GM21367 (cell line): ENCODE data around the gene ARL15.
"Not testable (repeated sequence)": the region's sequence is repeated elsewhere in the genome, so short reads cannot be mapped to it uniquely, and the experiment has no call there.

ENCODE experiments used
- ATAC-seq: cut with Tn5 transposase; IDR thresholded peaks from one replicate; pipeline ENCODE4 v1.9.1; 2021; ENCODE audit not compliant: unreplicated experiment

The ARL15 gene

DNA sequence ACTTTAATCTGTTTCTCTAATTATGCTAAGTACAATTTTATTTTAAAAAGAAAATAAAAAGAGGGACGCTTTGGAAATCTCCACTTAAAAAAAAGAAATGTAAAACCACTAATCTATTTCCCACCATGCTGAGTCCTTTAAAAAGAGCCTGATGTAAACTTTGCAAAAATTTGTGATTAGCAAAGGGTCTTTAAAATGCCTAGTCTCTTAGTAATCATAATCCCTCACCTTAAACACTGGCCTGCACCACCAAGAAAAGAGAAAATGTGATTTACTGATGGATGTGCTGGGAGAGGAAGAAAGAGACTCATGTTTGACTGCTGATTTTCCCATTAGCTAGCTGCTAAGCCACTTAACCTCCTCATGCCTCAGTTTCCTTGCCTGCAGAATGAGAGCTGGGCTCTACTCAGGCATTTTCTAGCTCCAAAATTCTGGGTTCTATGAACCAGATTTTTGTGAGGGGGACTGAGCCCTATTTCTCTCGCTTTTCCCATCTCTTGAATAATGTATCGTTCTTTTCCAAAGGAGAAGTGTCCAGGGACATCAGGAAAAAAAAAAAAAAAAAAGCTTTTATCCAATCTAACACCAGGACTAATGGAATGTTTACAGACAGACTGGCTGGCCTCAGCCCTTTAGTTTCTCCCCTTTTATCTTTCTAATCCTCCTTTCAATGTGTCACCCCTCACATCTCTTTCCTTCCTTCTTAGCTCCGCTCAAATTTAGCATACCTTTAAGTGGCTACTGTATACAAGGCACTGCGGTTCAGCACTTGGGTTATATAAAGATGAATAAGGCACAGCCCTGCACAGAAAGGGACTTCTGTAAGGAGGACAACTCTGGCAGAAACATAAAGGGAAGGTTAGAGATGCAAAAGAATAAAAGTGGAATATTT, 312.4 kb downstream of the ARL15 start:
- no peak for ATAC-seq

DNA sequence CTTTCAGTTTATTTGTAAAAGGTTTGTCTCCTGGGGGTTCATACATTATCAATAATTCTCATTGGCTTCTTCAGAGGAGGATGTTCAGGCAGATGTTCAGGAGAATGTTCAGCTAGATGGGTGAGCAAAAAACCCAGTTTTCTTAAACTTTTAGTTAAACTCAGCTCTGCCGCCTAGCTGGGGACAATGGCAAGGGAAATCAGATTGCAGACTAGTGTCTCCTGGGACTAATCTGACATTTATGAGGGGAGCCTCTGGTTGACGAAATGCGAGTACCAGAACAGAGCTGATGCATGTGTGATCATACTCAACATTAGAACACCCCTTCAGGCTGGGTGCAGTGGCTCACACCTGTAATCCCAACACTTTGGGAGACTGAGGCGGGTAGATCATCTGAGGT, 314.4 kb downstream of the ARL15 start:
- no peak for ATAC-seq

DNA sequence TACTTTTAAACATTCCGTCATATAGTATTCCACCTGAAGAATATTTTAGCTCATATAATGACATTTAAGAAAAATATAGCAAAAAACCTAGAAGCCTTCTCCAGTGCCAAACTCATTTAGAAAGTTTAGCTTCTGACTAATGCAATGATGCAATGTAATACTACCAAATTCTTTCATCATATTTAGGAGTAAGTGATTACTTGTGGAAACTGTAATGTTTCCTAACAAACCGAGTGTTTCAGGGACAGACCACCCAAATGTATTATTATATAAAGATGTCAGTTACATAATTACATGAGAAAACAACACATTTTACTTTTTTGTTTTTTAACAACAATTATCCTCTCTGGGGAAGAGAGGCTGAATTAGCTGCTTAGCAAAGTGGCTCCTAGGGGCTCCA, 316.2 kb downstream of the ARL15 start:
- no peak for ATAC-seq

DNA sequence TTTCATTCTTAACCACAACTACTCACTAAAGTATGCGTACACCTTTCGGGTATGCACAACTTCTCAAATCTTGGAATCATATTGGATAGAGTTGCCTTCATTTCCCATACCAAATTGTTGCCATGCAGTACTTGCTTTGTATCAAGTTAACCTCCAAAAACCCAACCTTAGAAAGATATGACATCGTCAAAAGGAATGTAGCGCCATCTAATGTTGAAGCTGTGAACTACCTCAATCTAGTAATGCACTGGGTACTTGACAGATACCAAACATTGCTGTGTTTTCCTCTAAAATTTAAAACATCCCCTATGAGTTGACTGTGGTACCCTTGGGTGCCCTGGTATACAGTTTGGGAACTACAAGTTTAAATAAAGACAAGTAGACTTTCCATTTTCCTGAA, 318.4 kb downstream of the ARL15 start:
- ATAC-seq = no peak

DNA sequence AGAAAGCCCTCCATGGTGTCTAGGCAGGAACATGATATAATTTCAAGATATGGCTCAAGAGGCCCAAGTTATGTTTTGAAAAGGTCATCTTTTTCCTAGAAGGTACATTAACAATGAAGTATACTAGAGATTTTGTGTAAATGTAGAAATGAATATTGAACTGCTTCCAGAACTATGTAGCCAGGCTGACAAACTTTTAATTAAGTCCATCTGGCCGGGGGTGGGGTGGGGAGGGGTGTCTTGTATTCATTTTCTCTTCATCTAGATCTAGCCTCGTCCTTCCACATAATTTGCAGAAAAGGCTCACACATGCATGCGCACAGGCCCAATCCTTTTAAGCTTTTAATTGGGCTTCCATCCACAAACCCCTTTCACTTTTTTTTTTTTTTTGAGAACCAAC, 323.3 kb downstream of the ARL15 start:
- ATAC-seq = no peak

DNA sequence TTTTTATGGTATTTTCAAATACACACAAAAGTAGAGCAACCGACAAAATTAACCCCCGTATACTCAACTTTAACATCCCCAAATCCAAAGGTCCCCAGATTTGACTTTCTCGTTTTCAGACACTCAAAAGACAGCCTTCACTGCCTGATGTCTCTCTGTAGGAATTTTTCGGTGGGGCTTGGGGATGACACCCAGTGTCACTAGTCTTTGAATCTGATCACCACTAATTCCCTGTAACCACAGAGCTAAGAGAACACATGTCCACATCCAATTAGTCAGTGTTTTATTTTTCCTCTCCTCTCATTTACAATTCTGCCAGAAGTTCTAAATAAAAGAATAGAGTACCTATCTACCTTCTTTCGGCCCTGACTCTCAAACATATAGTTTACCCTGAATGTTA, 324.6 kb downstream of the ARL15 start:
- ATAC-seq = no peak

DNA sequence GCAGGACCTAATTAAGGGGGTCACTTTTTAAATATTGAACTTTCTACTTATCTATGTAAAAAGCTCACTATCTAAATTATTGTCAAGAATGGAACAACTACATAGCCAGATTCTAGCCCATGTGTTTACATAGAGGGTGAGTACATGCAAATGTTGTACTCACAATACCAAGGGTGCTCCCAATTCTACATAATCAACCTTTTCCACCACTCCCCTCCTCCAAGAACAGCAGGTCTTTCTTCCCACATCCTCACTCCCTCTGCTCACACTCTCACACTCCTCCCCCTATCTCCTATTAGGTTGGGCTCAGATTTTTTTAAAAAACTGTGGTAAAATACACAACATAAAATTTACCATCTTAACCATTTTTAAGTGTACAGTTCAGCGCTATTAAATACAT, 325.4 kb downstream of the ARL15 start:
- no peak for ATAC-seq

DNA sequence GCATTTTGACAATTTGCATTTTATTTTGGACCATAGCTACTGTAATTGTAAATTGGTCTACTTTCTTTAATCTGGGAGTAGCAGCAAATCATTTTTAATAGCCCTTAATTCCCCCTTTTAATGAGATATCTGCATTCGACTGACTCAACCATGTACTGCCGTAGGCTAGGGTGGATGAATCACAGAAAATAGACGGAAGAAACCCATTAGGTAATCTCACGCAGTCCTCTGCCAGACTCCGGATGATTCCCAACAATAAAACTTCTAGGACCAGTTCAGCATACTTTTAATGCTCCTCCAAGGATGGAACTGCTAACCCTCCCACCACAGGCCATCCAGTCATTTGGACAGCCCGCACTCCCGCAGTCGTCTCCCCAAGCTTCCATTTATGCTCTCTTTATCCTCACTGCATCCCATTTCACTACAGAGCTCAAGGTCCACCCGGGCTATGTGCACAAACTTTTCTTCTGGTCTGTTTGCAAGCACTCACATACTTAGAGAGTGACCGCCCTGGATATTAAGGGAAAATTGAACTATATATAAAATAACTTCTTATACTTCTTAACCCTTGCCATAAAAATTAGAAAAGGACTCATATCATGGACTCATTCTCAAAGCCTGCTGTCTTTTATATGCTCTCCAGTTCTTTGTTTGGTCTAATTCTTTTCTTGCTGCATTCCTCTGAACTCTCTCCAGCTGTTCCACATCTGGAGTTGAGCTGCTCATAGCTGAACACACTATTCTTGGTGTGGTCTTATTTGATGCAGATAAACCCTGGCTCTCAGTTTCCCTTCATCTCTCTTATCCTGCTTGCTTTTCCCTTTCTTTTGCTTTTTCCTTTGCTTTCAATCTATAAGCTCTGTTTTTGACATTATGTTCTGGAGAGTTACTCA, 326.6 kb downstream of the ARL15 start:
- no peak for ATAC-seq

DNA sequence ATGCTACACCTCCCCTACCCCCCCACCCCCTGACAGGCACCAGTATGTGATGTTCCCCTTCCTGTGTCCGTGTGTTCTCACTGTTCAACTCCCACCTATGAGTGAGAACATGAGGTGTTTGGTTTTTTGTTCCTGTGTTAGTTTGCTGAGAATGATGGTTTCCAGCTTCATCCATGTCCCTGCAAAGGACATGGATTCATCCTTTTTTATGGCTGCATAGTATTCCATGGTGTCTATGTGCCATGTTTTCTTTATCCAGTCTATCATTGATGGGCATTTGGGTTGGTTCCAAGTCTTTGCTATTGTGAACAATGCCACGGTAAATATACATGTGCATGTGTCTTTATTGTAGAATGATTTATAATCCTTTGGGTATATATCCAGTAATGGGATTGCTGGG, 328.1 kb downstream of the ARL15 start:
- not testable (repeated sequence) for ATAC-seq

DNA sequence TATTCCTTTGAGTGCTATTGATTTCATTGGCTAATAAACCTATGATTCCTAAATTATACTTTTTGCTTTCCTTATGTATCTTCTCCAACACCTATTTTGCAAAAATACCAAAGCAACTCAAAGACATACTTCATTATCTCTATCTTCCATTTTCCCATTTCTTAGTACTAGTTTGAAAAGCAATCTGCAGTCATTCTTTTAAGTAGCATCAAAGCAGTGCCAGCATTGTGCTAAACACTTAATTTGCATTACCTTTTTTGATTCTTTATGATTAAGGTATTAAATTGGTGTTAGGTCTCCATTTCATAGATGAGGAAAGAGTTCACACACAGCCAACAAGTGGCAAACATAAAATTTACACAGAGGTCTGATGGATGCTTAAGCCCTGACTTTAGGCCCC, 330.3 kb downstream of the ARL15 start:
- ATAC-seq = no peak

DNA sequence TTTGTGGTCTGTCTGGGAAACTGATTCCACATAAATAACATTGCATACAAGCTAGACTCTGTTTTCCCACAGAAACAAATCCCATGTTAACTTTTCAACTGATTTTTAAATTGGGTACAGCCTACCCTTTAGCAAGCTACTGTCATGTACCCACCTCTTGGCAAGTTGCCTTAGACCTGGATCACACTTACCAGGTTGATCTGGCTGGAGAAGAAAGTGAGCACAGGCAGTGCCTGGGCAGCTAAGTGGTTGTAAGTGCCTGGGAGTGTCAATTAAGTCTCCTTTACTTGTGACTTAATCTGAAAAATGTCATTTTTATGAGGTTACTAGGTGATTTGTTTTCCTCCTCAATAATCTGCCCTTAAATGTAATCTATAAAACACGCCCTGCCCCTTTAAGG, 336.4 kb downstream of the ARL15 start:
- no peak for ATAC-seq

DNA sequence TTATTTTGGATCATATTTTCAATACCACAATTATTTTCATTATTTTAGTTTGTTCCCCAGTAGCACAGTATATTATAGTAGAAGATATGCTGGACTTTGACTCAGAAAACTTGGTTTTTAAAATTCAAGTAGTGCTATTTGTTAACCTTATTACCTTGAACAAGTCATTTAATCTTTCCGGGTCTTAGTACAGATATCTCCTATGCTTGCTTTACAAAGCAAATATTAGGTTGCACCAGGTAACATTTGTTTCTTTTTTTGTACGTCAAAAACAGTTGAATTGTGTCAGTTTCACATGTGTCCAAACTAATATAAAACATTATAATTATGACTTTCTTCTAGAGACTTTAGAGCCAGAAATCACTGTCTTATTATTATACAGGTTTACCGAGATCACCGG, 338.1 kb downstream of the ARL15 start:
- ATAC-seq = no peak

DNA sequence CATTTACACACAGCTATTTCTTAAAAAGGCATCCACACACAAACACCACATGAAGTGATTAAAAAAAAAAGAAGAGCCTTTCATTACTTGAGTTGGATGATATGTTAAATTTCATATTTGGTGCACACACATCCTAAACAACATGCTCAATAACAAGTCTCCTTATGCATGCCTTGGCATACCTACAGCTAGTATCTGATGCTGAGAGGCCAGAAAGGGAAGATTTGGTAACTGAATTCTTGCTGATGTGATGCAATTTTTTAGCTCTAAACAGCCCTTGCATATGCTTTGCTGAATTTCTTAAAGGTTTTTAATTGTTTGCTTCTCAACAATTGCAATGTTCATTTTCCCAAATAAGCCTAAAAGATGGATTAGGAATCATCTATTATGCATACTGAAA, 338.8 kb downstream of the ARL15 start:
- no peak for ATAC-seq

DNA sequence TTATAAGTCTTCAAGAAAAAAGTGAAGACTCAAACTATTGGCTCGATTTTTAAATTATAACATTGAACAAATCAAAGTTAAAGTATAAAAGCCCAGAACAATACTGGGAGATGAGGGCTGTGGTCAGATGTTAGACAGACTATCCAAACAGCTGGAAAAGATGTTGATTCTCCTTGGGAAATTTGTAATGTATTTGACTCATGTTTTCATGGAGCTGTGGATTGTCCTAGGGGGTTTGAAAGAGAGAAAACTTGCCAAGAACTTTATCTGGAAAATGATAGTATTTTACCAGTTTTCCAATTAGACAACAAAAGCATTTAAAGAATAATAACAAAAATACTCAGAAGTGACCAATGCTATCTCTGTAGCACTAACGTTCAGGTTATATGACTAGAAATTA, 339.2 kb downstream of the ARL15 start:
- ATAC-seq = no peak

DNA sequence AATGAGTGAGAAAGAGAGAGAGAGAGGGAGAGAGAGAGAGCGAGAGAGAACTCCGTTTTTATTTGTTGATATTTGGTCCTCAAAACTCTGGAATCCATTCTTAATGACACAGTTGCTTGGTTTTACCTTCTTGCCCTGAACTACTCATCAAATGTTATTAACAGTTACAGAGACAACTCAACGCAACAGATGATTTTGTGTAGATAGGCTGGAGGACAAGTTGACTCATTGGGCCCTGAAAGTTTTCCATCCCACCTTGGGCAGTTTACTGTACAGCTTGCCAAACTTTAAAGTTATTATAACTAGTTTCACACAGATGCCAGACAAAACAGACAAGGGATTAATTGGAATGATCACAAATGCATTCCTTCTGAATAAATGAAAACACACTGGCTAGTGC, 339.9 kb downstream of the ARL15 start:
- no peak for ATAC-seq

DNA sequence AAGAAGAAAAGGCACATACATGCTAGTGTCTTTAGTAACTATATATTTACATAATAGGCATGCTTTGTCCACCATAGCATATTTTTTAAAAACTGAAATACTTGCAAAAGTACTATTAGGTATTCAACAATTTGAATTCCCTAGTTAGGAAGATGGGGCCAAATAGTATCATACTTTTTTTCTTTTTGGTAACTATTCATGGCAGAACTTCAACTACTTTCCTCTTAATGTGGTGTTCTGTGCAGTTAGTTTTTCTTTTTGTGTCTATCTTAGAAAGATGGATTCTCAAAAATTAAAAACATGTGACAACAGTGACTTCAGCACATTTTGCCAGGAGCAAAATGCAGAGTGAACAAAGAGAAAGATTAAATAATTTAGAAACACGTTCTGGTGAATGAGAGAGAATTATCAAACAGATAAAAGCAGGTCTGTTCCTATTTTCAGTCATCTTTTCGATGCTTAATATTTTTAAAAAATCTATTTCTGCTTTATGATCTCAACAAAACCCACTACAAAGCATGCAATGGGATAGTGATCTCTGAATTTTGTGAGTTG, 341.1 kb downstream of the ARL15 start:
- no peak for ATAC-seq

DNA sequence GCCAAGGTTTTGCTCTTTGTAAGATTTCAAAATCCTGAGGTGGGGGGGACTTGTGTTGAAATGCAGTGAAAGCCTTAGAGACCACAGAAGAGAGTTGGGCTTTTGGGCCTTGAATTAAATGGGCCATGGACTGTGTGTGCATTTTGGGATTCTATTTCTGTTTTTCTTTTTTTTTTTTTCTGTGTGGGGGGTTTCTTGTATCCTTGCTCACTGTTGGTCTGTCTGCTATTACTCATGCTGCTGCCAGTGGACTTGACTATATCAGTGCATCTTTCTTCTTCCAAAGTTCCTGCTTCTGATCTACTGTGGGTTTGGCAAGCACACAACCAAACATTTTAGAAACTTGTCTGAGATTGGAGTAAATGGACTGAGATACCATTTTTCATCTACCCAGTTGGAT, 344.9 kb downstream of the ARL15 start:
- ATAC-seq = no peak

DNA sequence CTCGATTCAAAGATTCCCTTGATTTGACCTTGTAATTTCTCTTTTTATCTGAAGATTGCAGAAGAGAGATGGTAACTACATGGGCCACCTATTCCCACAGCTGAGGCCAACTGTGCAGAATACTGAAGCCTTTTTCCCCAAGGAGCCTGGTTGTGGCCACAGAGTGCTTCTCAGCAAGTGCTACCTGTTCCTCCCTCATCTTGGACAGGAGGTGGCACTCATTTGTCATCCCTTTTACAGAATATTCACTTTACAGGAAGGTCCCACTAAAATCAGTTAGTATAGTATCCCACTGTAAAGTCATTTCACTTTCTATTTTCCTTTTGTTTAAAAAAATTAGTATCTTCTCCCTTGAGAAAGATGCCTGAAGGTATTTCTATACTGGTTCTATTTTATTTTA, 346.4 kb downstream of the ARL15 start:
- ATAC-seq = no peak

DNA sequence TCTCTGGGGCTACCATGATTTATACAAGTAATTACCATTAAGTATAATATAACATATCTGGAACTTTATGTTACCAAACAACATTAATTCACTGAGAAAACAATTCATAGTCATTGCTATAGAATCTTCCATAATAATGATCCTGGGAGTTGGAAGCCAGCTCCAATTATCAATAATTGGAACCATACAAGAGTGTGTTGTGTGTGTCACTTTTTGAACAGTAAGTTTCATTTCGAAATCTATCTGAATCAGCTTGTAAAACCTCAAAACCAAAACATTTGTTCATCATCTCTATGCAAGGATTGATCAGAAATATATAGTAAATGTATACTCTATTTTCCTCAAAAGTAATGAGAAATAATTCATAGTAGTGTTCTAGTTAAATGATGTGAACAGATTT, 348.1 kb downstream of the ARL15 start:
- no peak for ATAC-seq

DNA sequence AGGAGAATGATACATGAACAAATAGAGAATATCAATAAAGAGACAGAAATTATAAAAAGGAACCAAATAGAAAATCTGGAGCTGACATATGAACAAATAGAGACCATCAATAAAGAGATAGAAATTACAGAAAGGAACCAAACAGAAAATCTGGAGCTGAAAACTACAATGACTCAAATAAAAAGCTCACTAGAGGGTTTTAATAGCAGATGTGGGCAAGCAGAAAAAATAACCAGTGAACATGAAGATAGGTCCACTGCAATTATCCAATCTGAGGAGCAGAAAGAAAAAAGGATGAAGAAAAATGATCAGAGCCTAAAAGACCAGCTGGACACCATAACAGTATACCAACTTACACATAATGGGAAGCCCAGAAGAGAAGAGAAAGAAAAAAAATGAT, 353.7 kb downstream of the ARL15 start:
- no peak for ATAC-seq

DNA sequence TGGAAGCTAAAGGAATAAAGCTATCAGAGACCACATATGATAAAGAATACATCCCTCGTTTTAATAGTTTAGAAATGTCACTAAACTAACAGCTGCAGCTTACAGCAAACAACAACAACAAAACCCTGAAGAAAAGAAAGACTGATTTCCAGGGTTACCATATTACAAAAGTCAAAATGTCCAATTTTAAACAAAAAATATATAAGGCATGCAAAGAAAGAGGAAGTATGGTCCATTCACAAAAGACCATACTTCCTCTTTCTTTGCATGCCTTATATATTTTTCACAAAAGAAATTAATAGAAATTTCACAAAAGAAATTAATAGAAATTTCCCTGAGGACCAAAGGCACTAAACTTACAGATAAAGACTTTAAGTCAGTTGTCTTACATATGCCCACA, 354.2 kb downstream of the ARL15 start:
- no peak for ATAC-seq

DNA sequence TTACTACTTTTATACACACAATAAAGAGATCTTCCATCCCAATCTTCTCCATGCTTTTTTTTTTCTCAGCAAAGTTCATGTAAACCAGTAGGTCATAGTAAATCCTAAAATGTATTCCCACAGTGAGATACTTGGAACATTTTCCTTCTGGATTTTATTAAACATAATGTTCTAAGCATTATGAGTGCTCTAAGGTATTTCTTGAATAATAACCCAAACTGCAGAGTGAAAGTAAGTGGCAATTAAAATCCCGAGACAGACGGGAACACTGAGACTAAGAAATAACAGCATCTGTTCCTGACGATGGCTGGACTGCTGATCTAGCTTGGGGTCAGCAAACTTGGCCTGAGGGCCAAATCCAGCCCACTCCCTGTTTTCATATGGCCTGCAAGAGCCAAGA, 359.8 kb downstream of the ARL15 start:
- no peak for ATAC-seq
